ENCODE measurements around the gene NCKAP5.

The NCKAP5 gene

DNA sequence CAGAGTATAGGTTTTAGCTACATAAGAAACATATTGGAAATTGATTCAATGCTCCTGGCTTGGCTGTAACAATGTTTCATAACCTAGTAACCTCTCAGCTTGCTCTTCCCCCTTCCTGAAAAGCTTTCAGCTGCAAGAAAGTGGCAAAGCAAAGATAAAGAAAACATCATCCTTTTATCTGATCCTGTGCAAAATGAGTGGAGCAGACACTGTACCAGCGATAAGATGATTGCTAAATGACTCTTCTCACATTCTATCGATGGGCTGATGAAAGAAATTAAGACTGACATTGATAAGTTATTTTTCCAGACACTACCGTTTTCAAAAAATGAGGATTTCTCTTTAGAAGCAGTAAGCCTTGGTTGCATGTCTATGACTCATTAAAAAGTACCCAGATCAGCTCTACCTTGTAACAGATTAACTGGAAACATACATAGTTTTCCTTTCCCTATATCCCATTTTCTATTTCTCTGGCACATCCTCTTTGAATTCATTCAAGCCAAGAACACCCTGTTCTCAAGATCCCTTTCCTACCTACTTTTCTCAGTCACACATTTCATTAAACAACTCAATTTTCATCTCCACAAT is 811.2 kb downstream of the NCKAP5 start:
- in situ Hi-C loops (cut with MboI; ENCODE audit: low pct_unique_long_range_greater_than_20kb, low sequenced_read_pairs), result no loop called here
- DNase-seq, result no peak

DNA sequence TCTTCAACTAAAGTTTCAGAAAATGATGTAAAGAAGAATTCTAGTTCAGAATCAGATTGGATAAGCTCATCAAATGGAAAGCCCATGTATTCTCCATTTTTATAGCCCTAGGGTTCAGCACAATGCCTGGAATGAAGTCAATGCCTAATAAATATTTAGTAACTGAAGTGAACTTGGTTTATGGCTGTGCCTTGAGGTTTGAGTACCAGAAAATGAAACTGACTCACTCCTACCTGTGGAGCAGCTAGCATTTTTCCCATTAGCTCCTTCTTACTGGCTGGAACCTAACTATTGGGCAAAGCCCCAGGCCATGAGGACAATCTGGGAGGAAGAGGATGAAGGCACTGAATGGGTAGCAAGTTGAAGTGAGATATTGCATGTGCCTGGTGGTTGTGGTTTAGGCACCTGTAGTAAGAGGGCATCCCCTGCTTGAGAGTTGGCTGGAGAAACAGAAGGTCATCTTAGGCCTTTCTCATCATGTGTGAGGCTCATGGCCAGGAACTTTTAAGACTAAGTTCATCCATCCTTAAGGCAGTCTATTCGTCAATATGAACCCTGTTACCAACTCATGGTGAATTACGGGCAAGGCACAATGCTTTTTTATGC is 813.3 kb downstream of the NCKAP5 start:
- DNase-seq, result no peak
- in situ Hi-C loops (cut with MboI; ENCODE audit: low pct_unique_long_range_greater_than_20kb, low sequenced_read_pairs), result no loop called here

DNA sequence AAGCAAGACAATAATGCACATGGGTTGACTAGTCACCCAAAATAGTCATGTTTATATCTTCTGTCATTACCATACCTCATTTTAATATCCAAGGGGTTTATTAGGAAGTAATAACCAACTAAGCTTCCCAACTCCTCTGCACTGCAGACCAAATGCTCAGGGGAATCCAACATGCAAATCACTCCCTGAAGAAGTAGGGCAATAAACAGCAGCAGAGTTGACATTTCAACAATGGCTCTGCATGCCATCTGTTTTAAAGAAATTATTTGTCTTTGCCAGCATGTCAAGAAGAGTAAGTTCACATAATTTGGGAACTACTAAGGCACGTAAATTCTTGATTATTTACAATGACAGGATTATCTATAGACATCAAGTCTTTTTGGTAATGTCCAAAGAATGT is 813.9 kb downstream of the NCKAP5 start:
- in situ Hi-C loops (cut with MboI; ENCODE audit: low pct_unique_long_range_greater_than_20kb, low sequenced_read_pairs), result no loop called here
- DNase-seq, result no peak

DNA sequence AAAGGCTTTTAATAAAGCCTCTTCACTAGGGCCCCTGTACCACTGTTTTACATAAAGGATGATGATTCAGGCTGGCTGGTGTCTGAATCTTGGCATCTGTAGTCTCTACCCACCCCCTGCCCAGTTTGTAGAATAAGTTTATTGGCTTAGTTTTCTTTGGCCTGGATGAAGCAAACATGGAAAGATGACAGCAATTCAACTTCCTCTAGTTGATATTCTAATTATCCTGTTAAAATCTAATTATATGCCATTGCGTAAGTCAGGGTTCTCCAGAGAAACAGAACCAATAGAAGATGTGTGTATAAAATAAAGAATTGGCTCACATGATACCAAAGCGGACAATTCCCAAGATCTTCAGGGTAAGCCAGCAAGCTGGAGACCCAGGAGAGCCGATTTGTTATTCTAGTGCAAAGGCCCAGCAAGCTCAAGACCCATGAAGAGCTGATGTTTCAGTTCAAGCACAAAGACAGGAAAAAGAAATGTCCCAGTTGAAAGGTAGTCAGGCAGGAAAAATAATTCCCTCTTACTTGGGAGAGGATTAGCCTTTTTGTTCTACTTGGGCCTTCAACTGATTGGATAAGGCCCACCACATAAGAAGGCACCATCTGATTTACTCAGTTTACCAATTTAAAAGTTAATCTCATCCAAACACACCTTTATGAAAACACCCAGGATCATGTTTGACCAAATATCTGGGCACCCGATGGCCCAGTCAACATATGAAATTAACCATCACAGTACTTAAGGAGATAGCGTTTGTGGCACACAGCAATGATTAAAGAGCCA is 815.6 kb downstream of the NCKAP5 start:
- in situ Hi-C loops (cut with MboI; ENCODE audit: low pct_unique_long_range_greater_than_20kb, low sequenced_read_pairs), result no loop called here
- no peak for DNase-seq

DNA sequence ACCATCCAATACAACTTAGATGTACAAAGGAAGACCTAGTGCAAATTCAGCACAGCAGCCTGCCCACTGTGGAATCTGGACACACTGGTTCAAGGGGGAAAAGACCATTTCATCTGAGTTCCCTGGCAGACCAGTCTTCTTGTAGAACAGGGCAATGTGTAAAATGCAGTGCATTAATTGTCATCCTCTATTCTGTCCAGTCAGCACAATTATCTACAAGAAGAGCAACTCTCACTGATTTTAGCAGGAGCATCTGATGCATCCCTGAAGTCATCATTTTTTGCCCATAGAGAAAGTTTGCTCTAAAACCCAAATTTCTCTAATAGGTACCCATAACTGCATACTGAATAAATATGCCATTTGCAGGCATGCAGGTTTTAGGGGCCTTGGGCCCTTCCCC is 816.4 kb downstream of the NCKAP5 start:
- DNase-seq, result no peak
- in situ Hi-C loops (cut with MboI; ENCODE audit: low pct_unique_long_range_greater_than_20kb, low sequenced_read_pairs), result no loop called here

DNA sequence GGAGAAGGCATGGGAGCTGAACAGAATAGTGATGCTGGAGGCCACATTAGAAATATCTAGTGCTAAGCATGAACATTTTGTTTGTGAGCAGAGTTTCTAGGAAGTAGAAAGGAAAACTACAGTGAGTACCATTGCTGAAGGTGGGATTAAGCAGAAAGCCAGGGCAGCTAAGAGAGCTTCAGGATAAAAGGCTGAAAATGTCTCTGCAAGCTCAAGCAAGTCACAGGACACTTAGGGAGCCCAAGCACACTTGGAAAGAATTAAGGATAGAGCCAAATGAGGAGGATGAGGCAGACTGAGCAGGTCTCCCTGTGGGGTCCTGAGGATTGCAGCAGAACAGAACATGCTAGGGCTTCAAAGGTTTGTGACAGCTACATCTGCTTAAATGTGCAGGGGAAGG is 817.7 kb downstream of the NCKAP5 start:
- no peak for DNase-seq
- in situ Hi-C loops (cut with MboI; ENCODE audit: low pct_unique_long_range_greater_than_20kb, low sequenced_read_pairs), result no loop called here

DNA sequence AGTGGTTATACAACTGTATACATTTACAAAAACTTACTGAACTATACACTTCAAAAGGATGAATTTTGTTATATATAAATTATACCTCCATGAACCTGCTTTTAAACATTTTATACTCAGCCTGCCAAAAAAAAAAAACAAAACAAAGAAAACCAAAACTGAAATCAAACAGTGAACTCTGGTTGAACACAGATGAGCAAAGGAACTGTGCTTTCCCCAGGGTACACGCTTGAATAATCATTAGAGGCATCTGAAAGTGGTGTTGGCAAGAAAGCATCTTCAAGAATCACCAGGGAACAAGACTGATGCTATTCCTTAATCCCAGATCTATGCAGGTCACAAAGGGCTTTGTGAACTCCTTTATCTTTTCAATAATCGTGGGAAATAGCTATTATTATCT is 821.2 kb downstream of the NCKAP5 start:
- DNase-seq, result no peak
- in situ Hi-C loops (cut with MboI; ENCODE audit: low pct_unique_long_range_greater_than_20kb, low sequenced_read_pairs), result no loop called here

DNA sequence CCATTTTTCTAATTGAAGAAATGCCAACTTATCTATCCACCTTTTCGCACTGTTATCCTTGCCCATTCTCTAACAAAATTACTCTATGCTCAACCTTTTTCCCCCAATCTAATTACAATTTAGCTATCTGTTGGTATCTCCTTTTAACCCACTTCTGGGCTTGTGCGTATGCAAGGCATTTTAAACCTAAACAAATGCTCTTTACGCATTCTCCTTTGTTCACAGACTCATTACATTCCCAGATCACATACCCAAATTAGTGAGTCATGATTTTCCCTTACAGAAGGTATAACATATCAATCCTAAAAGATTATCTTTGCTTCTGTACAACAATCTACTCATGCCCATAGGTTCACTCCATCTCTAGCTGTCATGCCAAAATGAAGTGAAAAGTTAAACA is 826.5 kb downstream of the NCKAP5 start:
- in situ Hi-C loops (cut with MboI; ENCODE audit: low pct_unique_long_range_greater_than_20kb, low sequenced_read_pairs), result no loop called here

DNA sequence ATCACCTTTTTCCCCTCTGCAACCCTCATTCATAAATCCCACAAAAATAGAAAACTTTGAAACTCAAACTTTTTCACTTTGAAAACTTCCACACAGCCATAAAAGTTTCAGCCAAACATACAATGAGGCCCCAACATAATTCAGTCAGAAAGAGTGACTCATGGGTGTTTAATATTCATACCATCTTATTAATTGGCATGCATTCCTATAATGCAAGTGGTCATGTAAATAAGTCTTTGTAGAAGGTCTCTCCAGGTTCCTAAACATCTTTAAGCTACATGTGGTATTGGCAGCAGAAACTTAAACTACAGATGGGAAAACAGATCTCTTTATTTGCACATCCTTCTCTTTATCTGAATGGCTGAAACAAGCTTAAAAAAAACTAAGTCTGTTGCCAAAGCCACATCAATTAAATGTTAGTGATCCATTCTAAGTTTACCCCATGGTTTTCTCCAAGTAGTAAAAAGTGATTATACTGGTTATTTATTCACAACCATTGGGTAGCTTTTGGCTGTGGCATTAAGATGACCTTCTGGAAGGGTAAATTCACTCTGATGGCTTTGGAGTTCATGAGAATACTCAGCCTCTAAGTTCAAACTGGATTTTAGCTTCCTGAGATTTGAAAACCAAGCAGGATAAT is 828.1 kb downstream of the NCKAP5 start:
- in situ Hi-C loops (cut with MboI; ENCODE audit: low pct_unique_long_range_greater_than_20kb, low sequenced_read_pairs), result no loop called here
- DNase-seq, result no peak

More for the DNA sequence above, 826.5 kb downstream of the NCKAP5 start:
- no peak for DNase-seq

DNA sequence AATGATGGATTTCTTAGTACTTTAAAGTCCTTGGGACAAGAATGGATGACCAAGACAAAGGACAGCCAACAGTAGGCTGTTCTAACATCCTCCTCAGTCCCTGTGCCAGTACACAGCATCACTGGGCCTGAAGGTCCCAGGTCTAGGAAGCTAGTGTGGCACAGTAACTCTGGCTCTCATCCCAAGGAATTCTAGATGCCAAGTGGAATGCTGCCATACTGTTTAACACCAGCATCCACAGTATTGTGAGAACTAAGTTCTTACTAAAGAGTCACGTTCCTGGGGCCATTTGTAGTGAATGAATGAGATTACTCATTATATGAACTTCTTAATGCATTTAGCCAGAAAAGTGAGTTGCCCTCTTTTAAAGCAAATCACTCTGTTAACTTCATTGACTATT is 830.0 kb downstream of the NCKAP5 start:
- in situ Hi-C loops (cut with MboI; ENCODE audit: low pct_unique_long_range_greater_than_20kb, low sequenced_read_pairs), result no loop called here
- DNase-seq, result no peak

DNA sequence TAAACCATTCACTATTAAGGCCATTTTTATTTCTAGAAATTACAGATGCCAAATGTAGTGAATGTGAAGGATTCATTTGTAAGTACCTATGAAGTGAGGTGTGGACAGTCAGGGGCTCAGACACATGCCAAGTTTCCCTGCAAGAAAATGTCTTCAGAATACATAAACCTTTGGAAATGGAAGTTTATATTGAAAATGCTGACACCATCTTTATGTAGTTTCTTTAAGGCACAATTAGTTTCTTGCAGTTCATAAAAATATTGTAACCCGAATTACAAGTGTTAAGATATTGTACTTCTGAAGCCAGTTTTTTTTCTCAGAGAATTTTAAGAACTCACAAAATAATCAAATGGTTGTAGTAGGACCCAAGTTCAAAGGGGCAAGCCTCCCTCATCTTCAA is 832.2 kb downstream of the NCKAP5 start:
- in situ Hi-C loops (cut with MboI; ENCODE audit: low pct_unique_long_range_greater_than_20kb, low sequenced_read_pairs), result no loop called here
- DNase-seq, result no peak

DNA sequence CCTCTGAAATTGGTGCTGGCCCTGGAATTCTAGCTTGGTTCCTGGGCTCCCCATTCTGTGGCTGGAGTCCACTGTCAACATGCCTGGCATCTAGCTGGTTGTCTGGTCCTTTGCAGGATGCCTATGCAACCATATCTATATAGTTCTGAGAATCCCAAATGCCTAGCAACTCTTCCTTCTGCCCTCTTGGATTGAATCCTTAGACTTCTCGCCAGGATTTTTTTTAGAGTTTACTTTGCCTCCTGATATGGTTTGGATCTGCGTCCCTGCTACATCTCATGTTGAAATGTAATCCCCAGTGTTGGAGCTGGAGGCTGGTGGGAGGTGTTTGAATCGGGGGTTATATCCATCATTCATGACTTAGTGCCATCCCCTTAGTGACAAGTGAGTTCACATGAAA is 833.3 kb downstream of the NCKAP5 start:
- DNase-seq, result no peak
- in situ Hi-C loops (cut with MboI; ENCODE audit: low pct_unique_long_range_greater_than_20kb, low sequenced_read_pairs), result no loop called here

DNA sequence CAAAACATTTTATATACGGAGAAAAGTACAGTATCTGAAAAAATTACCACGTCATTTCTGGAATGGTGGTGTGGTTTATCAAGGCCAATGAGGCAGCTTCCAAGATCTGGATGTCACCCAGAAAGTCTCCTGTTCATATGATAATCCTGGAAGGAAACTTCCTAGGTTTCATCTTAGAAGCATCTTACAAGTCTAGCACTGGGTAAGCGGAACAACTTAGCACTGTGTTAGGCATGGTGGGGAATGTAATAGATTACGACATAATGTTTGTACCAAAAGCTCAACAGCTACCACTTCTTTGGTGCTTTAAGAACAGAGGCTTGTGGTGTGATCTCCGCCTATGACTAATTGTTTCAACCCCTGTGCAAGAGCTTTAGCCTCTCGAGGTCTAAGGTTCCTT is 835.2 kb downstream of the NCKAP5 start:
- DNase-seq, result no peak
- in situ Hi-C loops (cut with MboI; ENCODE audit: low pct_unique_long_range_greater_than_20kb, low sequenced_read_pairs), result no loop called here

DNA sequence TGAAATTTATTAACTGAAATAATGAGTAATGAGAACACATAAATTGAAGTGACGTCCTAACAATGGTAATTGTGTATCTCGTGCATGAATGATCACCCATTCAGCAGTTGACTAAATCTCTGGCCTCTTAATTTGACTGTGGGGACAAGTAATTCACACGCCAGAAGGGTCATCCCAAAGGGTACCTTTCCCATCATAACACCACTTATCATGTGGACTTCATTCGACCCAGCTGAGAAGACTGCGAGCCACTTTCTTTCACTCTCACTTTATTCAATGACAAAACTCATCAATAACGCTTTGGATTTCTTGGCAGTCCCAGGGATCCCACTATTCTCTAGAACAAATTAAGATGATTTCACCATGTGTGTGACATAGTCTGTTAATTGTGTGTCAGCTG is 835.6 kb downstream of the NCKAP5 start:
- DNase-seq, result no peak
- in situ Hi-C loops (cut with MboI; ENCODE audit: low pct_unique_long_range_greater_than_20kb, low sequenced_read_pairs), result no loop called here

DNA sequence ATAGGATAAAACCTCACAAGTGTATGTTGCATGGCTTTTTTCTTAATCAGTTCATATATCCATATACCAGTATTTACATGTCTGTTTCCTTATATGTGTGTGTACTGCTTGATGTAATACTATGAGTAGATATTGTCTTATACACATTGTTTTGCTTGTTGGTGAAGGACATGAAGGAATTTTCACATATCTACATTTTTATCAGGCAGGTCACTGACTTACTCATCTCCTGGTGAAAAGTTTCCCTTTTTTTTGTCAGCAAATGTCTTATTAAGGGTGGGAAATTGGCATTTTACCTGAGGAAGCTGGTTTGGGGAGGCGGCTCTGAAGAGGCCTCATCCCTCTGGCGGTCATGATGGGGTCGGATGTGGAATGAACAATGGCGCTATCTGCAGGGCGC is 836.8 kb downstream of the NCKAP5 start:
- in situ Hi-C loops (cut with MboI; ENCODE audit: low pct_unique_long_range_greater_than_20kb, low sequenced_read_pairs), result no loop called here
- no peak for DNase-seq

DNA sequence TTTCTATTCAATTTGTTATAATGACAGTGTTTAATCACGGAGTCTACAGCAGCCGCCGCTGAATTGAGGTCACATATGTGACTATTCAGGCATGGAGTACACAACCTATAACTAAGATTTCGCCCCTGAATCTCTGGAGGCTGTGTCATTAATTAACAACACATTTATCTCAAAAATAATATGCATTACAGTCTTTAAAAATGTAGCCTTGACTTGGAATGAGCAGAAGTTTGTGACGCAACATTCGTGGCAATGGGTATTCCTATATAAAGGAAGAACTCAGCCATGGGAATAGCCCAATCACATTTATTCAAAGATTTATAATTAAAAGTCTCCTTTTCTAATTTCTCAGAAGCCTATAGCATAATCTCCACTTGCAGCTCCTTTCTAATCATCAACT is 837.7 kb downstream of the NCKAP5 start:
- in situ Hi-C loops (cut with MboI; ENCODE audit: low pct_unique_long_range_greater_than_20kb, low sequenced_read_pairs), result no loop called here
- DNase-seq, result no peak

DNA sequence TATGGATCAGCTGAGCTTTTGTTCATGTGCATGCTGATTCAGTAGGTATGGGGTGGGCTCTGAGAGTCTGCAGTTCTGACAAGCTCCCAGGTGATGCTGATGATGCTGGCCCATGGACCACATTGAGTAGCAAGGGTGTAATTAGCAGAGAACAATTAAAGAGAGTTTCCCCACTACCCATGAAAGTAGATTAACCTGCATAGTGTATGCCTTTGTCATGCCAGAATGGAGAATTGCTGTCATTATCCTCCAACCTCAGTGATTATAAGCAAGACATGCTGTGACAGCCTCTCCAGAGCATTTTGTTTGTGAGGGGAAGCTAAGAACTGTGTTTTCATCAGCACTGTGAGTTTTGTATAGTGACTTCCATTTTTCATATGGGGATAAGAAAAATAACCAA is 838.7 kb downstream of the NCKAP5 start:
- in situ Hi-C loops (cut with MboI; ENCODE audit: low pct_unique_long_range_greater_than_20kb, low sequenced_read_pairs), result no loop called here
- DNase-seq, result no peak

DNA sequence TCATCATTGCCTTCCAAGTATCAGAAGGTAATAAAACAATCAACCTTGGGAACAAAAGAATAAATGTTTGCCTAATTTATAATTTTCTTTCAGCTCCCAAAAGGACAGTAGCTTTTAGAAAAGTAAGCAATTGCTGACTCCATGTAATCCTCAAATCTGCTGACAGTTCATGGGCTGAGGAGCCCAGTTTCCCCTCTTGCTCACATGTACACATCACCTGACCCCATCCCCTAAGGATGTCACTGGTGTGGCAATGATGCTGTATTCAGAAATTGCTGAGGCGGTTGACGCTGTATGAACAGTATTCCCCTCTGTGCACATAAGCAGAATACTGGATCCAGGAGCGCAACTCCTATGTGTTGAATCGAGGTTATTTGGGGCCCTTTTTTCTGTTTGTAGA is 842.1 kb downstream of the NCKAP5 start:
- no peak for DNase-seq
- in situ Hi-C loops (cut with MboI; ENCODE audit: low pct_unique_long_range_greater_than_20kb, low sequenced_read_pairs), result no loop called here

DNA sequence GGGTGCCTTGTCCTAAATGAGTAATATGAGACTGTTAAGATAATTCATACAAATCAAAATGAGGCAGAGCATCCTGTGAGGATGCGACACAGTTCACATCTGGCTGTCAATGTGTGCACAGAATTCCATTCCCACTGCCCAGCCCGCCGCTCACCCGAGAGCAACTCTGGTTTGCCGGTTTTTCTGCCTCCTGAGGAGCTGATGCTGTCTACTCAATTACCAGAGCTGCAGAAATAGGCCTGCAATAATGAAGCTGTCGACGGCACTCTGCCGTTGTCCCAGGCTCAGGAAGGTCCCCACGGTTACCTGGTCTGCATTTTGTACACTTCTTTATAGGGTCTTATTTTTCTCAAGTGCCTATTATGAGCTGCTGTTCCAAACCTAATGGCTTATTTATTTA is 842.5 kb downstream of the NCKAP5 start:
- no peak for DNase-seq
- in situ Hi-C loops (cut with MboI; ENCODE audit: low pct_unique_long_range_greater_than_20kb, low sequenced_read_pairs), result no loop called here

DNA sequence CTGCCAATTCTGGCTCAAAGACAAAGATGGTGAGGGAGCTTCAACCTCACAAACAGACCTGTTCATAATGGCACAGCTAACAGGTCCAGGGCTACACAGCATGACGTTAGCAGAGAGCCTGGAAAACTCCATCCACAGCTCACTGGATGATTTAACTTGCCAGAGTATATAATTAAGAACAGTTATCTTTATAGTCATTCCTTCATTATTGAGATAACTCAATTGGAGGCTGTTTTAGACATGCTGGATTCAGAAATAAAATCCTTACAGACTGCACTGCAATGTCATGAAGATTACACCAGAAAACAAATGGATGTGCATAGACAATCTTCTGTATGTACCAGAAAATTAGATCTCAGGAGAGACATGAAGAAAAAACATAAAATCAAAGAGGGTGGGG is 843.1 kb downstream of the NCKAP5 start:
- in situ Hi-C loops (cut with MboI; ENCODE audit: low pct_unique_long_range_greater_than_20kb, low sequenced_read_pairs), result no loop called here
- DNase-seq, result no peak

Data from KBM-7 (cell line).